ENCODE data around the gene POLQ.

DNA sequence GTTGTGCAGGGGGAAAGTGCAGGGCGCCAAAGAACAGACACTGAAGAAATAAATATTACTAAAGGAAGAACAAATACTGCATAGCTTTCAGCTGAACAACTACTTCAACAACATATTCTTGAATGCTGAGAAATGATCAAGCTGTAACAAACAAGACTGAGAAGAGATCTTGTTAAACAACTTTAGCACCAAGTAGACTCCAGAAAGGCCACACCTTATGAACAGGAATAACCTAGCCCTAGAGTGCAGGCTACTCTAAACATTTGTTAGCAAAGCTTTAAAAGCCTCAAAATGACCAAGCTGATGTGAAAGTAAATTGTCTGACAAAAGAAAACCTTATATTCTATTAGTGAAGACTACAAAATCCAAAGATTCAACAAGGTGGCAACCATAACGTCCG lies 83.2 kb downstream of the POLQ start:
- no peak for TF ChIP-seq EZH2 (IDR thresholded peaks at IDR 0.05; ENCODE audit: insufficient read depth, poor library complexity, severe bottlenecking)
- no peak for TF ChIP-seq EZH2phosphoT487 (IDR thresholded peaks at IDR 0.05; ENCODE audit: insufficient read depth, low read depth)

All from GM23248 (cell line).